Keratinocyte (primary cell): ENCODE results near the gene SPOP. TPM values are rescaled to one million over a fixed set of nuclear protein-coding genes. Genes with fewer than 3 reads are reported as not detected.

Experiments used
- DNase-seq: peaks from one replicate; pipeline ENCODE4 v3.0.0-alpha.2; 2011; ENCODE audit warnings: low read depth, missing footprints, low spot score
- FAIRE-seq: peaks from 2 replicates; lab custom pipeline; 2011; peaks lifted over from hg19 to GRCh38; lab: Jason Lieb, UNC
- H2AFZ ChIP-seq: 2 replicates; pipeline ENCODE4 v1.6.0; 2012; ENCODE audit warnings: low read length, control low read depth, inconsistent platforms; ENCODE audit not compliant: control insufficient read depth
- H3K27ac ChIP-seq: 2 replicates; pipeline ENCODE4 v1.5.1; 2011; ENCODE audit warnings: low read length; ENCODE audit not compliant: control insufficient read depth, insufficient read depth
- H3K27me3 ChIP-seq: 3 replicates; pipeline ENCODE4 v1.6.0; 2011; ENCODE audit warnings: low read length; ENCODE audit not compliant: control insufficient read depth, insufficient read depth; ENCODE audit errors: extremely low read depth
- H3K36me3 ChIP-seq, 2 experiments: 2 replicates in 1 of 2; 3 replicates in 1 of 2; pipeline ENCODE4 v1.5.1; 2011; ENCODE audit warnings: low read length in 2 of 2, mild to moderate bottlenecking in 1 of 2; ENCODE audit not compliant: control insufficient read depth in 2 of 2, insufficient read depth in 2 of 2; ENCODE audit errors: extremely low read depth in 1 of 2
- H3K4me1 ChIP-seq: 3 replicates; pipeline ENCODE4 v1.5.1; 2011; ENCODE audit warnings: low read length; ENCODE audit not compliant: control insufficient read depth, insufficient read depth; ENCODE audit errors: extremely low read depth
- H3K4me2 ChIP-seq: 3 replicates; pipeline ENCODE4 v1.6.0; 2011; ENCODE audit warnings: low read depth, low read length; ENCODE audit not compliant: control insufficient read depth, insufficient read depth; ENCODE audit errors: extremely low read depth
- H3K4me3 ChIP-seq, 3 experiments: fragments of 200-600 bp in 1 of 3; sonication (generic) in 1 of 3; 2 replicates in 2 of 3; 3 replicates in 1 of 3; pipeline ENCODE4 v1.5.1; 2011 to 2016; ENCODE audit warnings: low read length in 3 of 3, mild to moderate bottlenecking in 3 of 3, control low read depth in 2 of 3, inconsistent platforms in 1 of 3, low read depth in 1 of 3, mixed read lengths in 1 of 3, mixed run types in 1 of 3, moderate library complexity in 1 of 3; ENCODE audit not compliant: control insufficient read depth in 2 of 3, insufficient read depth in 2 of 3; ENCODE audit errors: extremely low read depth in 1 of 3
- H3K79me2 ChIP-seq: 2 replicates; pipeline ENCODE4 v1.6.0; 2012; ENCODE audit warnings: low read length; ENCODE audit not compliant: control insufficient read depth, insufficient read depth
- H3K9ac ChIP-seq: 3 replicates; pipeline ENCODE4 v1.6.0; 2011; ENCODE audit warnings: low read length; ENCODE audit not compliant: control insufficient read depth, insufficient read depth; ENCODE audit errors: extremely low read depth
- H3K9me1 ChIP-seq: 3 replicates; pipeline ENCODE4 v1.6.0; 2011; ENCODE audit warnings: low read length; ENCODE audit not compliant: control insufficient read depth, insufficient read depth; ENCODE audit errors: extremely low read depth
- H3K9me3 ChIP-seq: 2 replicates; pipeline ENCODE4 v1.5.1; 2012; ENCODE audit warnings: low read depth, low read length; ENCODE audit not compliant: control insufficient read depth
- H4K20me1 ChIP-seq: 3 replicates; pipeline ENCODE4 v1.6.0; 2011; ENCODE audit warnings: low read length; ENCODE audit not compliant: control insufficient read depth, insufficient read depth; ENCODE audit errors: extremely low read depth
- EZH2 ChIP-seq: IDR thresholded peaks from one replicate; pipeline ENCODE4 v1.6.1; 2012; ENCODE audit warnings: inconsistent platforms, mild to moderate bottlenecking, low read length, moderate library complexity
- dilution Hi-C: fragments of 300-500 bp; cut with MboI; formaldehyde crosslinking; loops from one replicate; pipeline ENCODE4 v1.7.0; 2020; ENCODE audit warnings: low sequenced_read_pairs; ENCODE audit not compliant: extremely low pct_ligation_motif_present
- polyA plus RNA-seq, 5 experiments: library from polyadenylated mRNA; depleted of rRNA in 3 of 5; stranded (reverse) in 3 of 5; stranded (forward) in 1 of 5; unstranded in 1 of 5; fragments of >200 nt; gene quantifications; 1 replicate in 1 of 5; 2 replicates in 3 of 5; 3 replicates in 1 of 5; pipeline versions ENCODE4 v1.2.1 to v1.2.3, GENCODE V29; 2011 to 2012; ENCODE audit warnings: missing spikeins in 2 of 5, low read depth in 1 of 5, low replicate concordance in 1 of 5
- TF ChIP-seq, protein P1 (sequence below), 3 experiments: IDR thresholded peaks in 1 of 3; conservative IDR thresholded peaks in 1 of 3; optimal IDR thresholded peaks in 1 of 3; 2 replicates in 2 of 3; 3 replicates in 1 of 3; pipeline versions ENCODE3 to v1.5.1; 2011; ENCODE audit warnings: low read length in 3 of 3, mild to moderate bottlenecking in 3 of 3, moderate library complexity in 2 of 3, control low read depth in 1 of 3, inconsistent platforms in 1 of 3; ENCODE audit not compliant: insufficient read depth in 2 of 3; ENCODE audit errors: extremely low read depth in 1 of 3

The SPOP gene
- polyA plus RNA-seq, 1 donor (not counting 4 experiments of a cell fraction or from before 2014, with no cell fraction given): 27.5 TPM

DNA sequence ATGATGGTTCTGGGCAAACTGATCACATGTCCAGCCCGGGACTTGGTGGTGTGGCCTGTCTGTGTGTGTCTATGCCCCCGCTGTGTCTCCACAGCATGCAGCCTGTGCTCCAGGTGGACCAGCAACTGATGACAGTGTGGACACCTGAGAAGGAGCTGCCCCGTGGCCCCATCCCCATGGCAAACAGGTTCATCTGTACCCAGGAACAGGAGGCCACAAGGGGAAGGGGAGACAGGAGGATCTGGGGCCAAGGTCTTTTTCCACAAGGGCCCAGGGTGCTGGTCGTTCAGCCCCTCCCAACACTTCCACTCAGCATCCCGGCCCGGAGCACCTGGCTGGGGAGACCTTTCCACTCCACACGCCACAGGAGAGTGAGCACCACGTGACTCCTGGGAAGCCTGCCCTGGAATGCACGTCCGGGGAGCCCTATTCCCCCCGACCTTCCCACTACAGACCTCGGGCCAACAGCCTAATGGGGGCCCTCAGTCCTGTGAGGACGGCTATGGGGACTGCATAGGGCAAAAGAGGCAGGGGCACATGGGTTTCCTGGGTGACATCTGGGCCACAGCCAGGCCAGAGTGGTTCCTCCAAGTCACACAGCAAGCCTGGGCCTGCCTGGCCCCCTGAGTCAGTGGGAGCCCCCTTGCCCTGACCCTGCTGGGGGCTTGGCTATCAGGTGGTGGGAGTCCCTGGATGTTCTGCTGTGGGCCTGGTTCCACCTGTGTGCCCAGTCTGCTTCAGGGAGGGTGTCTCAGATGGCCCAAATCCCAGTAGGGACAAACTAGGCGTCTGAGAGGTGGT lies 123.0 kb downstream of the SPOP start:
- H3K4me2 ChIP-seq: no peak overlapping the region
- peaks cover 18% of the 10 kb centered on the region for H3K4me1 ChIP-seq
- no peak overlapping the region for H3K27ac ChIP-seq
- no peaks in the 10 kb centered on the region for H3K79me2 ChIP-seq
- no peaks in the 10 kb centered on the region for H4K20me1 ChIP-seq
- no peak overlapping the region for H2AFZ ChIP-seq
- DNase-seq: no peak
- H3K9me3 ChIP-seq: no peaks in the 10 kb centered on the region
- peaks cover 4% of the 10 kb centered on the region for H3K27me3 ChIP-seq
- no peaks in the 10 kb centered on the region for H3K36me3 ChIP-seq
- dilution Hi-C loops: no loop called here
- no peak overlapping the region for H3K9ac ChIP-seq
- no peak for FAIRE-seq
- no peak overlapping the region for H3K4me3 ChIP-seq
- TF ChIP-seq, protein P1, sequence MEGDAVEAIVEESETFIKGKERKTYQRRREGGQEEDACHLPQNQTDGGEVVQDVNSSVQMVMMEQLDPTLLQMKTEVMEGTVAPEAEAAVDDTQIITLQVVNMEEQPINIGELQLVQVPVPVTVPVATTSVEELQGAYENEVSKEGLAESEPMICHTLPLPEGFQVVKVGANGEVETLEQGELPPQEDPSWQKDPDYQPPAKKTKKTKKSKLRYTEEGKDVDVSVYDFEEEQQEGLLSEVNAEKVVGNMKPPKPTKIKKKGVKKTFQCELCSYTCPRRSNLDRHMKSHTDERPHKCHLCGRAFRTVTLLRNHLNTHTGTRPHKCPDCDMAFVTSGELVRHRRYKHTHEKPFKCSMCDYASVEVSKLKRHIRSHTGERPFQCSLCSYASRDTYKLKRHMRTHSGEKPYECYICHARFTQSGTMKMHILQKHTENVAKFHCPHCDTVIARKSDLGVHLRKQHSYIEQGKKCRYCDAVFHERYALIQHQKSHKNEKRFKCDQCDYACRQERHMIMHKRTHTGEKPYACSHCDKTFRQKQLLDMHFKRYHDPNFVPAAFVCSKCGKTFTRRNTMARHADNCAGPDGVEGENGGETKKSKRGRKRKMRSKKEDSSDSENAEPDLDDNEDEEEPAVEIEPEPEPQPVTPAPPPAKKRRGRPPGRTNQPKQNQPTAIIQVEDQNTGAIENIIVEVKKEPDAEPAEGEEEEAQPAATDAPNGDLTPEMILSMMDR (optimal IDR thresholded peaks at IDR 0.05 in 1 of 3, IDR thresholded peaks at IDR 0.05 in 1 of 3, conservative IDR thresholded peaks at IDR 0.05 in 1 of 3; ENCODE audit: extremely low read depth in 1 of 3, insufficient read depth in 2 of 3, low read length in 3 of 3): no peak
- no peak for TF ChIP-seq EZH2
- H3K9me1 ChIP-seq: no peaks in the 10 kb centered on the region

DNA sequence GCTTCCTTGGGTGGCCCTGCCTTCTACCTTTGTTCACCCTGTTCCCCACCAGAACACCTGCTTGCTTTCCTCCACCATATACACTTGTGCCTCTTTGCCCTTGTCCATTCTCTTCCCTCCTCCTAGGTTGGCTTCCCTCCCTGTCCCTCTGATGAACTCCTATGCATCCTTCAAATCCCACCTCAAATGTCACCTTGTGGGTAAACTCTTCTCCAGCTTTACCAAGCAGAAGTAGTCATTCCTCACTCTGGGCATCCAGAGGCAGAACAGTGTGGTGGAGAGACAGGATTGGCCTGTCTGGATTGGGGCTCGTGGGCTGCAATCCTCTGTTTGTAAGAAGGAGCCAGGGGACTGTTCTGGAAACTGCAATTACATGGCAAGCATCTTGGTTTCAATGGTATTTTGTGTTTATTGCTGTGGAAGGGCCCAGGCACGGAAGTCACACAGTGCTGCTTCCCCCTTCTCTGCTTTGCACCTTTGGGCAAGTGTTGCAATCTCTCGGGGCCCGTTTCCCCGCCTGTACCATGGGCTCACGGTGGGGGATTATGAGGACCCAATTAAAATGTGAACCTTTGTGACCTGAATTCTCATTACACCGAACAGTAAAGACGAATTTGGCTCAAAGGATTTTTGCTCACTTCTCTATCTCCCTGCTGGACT lies 124.1 kb downstream of the SPOP start:
- FAIRE-seq (no peak), DNase-seq (no peak)
- no peaks in the 10 kb centered on the region for H3K79me2 ChIP-seq
- peaks cover 20% of the 10 kb centered on the region for H3K4me1 ChIP-seq
- no peaks in the 10 kb centered on the region for H4K20me1 ChIP-seq
- dilution Hi-C loops: no loop called here
- TF ChIP-seq EZH2: no peak
- TF ChIP-seq, protein P1 (optimal IDR thresholded peaks at IDR 0.05 in 1 of 3, IDR thresholded peaks at IDR 0.05 in 1 of 3, conservative IDR thresholded peaks at IDR 0.05 in 1 of 3; ENCODE audit: extremely low read depth in 1 of 3, insufficient read depth in 2 of 3, low read length in 3 of 3): no peak
- no peak overlapping the region for H3K9ac ChIP-seq
- H3K9me3 ChIP-seq: no peaks in the 10 kb centered on the region
- H3K27me3 ChIP-seq: peaks cover 4% of the 10 kb centered on the region
- no peaks in the 10 kb centered on the region for H3K36me3 ChIP-seq
- H3K9me1 ChIP-seq: no peaks in the 10 kb centered on the region
- no peak overlapping the region for H3K4me3 ChIP-seq
- no peak overlapping the region for H2AFZ ChIP-seq
- no peak overlapping the region for H3K4me2 ChIP-seq
- H3K27ac ChIP-seq: no peak overlapping the region
